ENCODE results near the gene SYNE4. TPM values are rescaled to one million over a fixed set of nuclear protein-coding genes. Genes with fewer than 3 reads are reported as not detected.

The SYNE4 gene
- total RNA-seq, 1 donor, result 0.10 TPM

- H3K9me3 ChIP-seq (ENCODE audit: low read depth, low read length), result no peaks in the 10 kb centered on the region
- no peak overlapping the region for H3K4me3 ChIP-seq (ENCODE audit: low read length)
- H3K4me1 ChIP-seq (ENCODE audit: insufficient read depth, low read length), result peaks cover 11% of the 10 kb centered on the region
- no peaks in the 10 kb centered on the region for H3K27me3 ChIP-seq (ENCODE audit: insufficient read depth, low read length)
Observed at GRCh38 chr19:36006955-36007354, 1.7 kb downstream of the SYNE4 start.

GRCh38 chr19:36003284-36003683 is 5.3 kb downstream of the SYNE4 start:
- Histone ChIP-seq H3K9me3 (ENCODE audit: low read depth, low read length) (no peaks in the 10 kb centered on the region), H3K27me3 (ENCODE audit: insufficient read depth, low read length) (no peaks in the 10 kb centered on the region), H3K4me3 (ENCODE audit: low read length) (no peak overlapping the region), H3K4me1 (ENCODE audit: insufficient read depth, low read length) (no peaks in the 10 kb centered on the region)

- H3K9me3 ChIP-seq (ENCODE audit: low read depth, low read length), result no peaks in the 10 kb centered on the region
- no peaks in the 10 kb centered on the region for H3K27me3 ChIP-seq (ENCODE audit: insufficient read depth, low read length)
- no peak overlapping the region for H3K4me3 ChIP-seq (ENCODE audit: low read length)
- H3K4me1 ChIP-seq (ENCODE audit: insufficient read depth, low read length), result peaks cover 5% of the 10 kb centered on the region
Observed at GRCh38 chr19:36001605-36002004, 7.0 kb downstream of the SYNE4 start.

- H3K27me3 ChIP-seq (ENCODE audit: insufficient read depth, low read length), result no peaks in the 10 kb centered on the region
- peaks cover 29% of the 10 kb centered on the region for H3K4me1 ChIP-seq (ENCODE audit: insufficient read depth, low read length)
- H3K4me3 ChIP-seq (ENCODE audit: low read length), result no peak overlapping the region
- H3K9me3 ChIP-seq (ENCODE audit: low read depth, low read length), result no peaks in the 10 kb centered on the region
Observed at GRCh38 chr19:35996777-35997176, 11.8 kb downstream of the SYNE4 start.

GRCh38 chr19:35995048-35995993 is 13.3 kb downstream of the SYNE4 start, which contains the start of gene SDHAF1:
TSS of gene SDHAF1 (plus strand) at chr19:35995188. CDS start at chr19:35995275, 87 bp downstream.
- H3K27me3 ChIP-seq (ENCODE audit: insufficient read depth, low read length), result no peaks in the 10 kb centered on the region
- no peaks in the 10 kb centered on the region for H3K9me3 ChIP-seq (ENCODE audit: low read depth, low read length)
- H3K4me3 ChIP-seq (ENCODE audit: low read length), result peak within 1 kb of the TSS; percentile 70
- H3K4me1 ChIP-seq (ENCODE audit: insufficient read depth, low read length), result peaks cover 29% of the 10 kb centered on the region

GRCh38 chr19:35993923-35994598 is 14.6 kb downstream of the SYNE4 start:
- Histone ChIP-seq H3K4me3 (ENCODE audit: low read length) (peak overlapping the region; percentile 70), H3K9me3 (ENCODE audit: low read depth, low read length) (no peaks in the 10 kb centered on the region), H3K27me3 (ENCODE audit: insufficient read depth, low read length) (no peaks in the 10 kb centered on the region), H3K4me1 (ENCODE audit: insufficient read depth, low read length) (peaks cover 29% of the 10 kb centered on the region)

GRCh38 chr19:35992907-35993765 is 15.5 kb downstream of the SYNE4 start:
- H3K4me3 ChIP-seq (ENCODE audit: low read length), result no peak overlapping the region
- H3K9me3 ChIP-seq (ENCODE audit: low read depth, low read length), result no peaks in the 10 kb centered on the region
- peaks cover 29% of the 10 kb centered on the region for H3K4me1 ChIP-seq (ENCODE audit: insufficient read depth, low read length)
- no peaks in the 10 kb centered on the region for H3K27me3 ChIP-seq (ENCODE audit: insufficient read depth, low read length)

GRCh38 chr19:35991731-35992450 is 16.7 kb downstream of the SYNE4 start:
- no peaks in the 10 kb centered on the region for H3K27me3 ChIP-seq (ENCODE audit: insufficient read depth, low read length)
- no peak overlapping the region for H3K4me3 ChIP-seq (ENCODE audit: low read length)
- no peaks in the 10 kb centered on the region for H3K9me3 ChIP-seq (ENCODE audit: low read depth, low read length)
- peaks cover 27% of the 10 kb centered on the region for H3K4me1 ChIP-seq (ENCODE audit: insufficient read depth, low read length)

- Histone ChIP-seq H3K4me3 (ENCODE audit: low read length) (no peak overlapping the region), H3K27me3 (ENCODE audit: insufficient read depth, low read length) (no peaks in the 10 kb centered on the region), H3K9me3 (ENCODE audit: low read depth, low read length) (no peaks in the 10 kb centered on the region), H3K4me1 (ENCODE audit: insufficient read depth, low read length) (peaks cover 25% of the 10 kb centered on the region)
Observed at GRCh38 chr19:35990771-35991730, 17.6 kb downstream of the SYNE4 start.

- H3K4me1 ChIP-seq (ENCODE audit: insufficient read depth, low read length), result peaks cover 17% of the 10 kb centered on the region
- H3K9me3 ChIP-seq (ENCODE audit: low read depth, low read length), result no peaks in the 10 kb centered on the region
- H3K4me3 ChIP-seq (ENCODE audit: low read length), result no peak overlapping the region
- peaks cover 3% of the 10 kb centered on the region for H3K27me3 ChIP-seq (ENCODE audit: insufficient read depth, low read length)
Observed at GRCh38 chr19:35990156-35990555, 18.5 kb downstream of the SYNE4 start.

- Histone ChIP-seq H3K4me3 (ENCODE audit: low read length) (no peak overlapping the region), H3K4me1 (ENCODE audit: insufficient read depth, low read length) (peaks cover 7% of the 10 kb centered on the region), H3K27me3 (ENCODE audit: insufficient read depth, low read length) (peaks cover 3% of the 10 kb centered on the region), H3K9me3 (ENCODE audit: low read depth, low read length) (no peaks in the 10 kb centered on the region)
Observed at GRCh38 chr19:35988824-35989223, 19.8 kb downstream of the SYNE4 start.

- H3K9me3 ChIP-seq (ENCODE audit: low read depth, low read length), result no peaks in the 10 kb centered on the region
Observed at GRCh38 chr19:35987571-35987896, 21.1 kb downstream of the SYNE4 start.

GRCh38 chr19:35986664-35987570 is 21.7 kb downstream of the SYNE4 start:
- Histone ChIP-seq H3K4me1 (ENCODE audit: insufficient read depth, low read length) (peaks cover 6% of the 10 kb centered on the region), H3K27me3 (ENCODE audit: insufficient read depth, low read length) (peaks cover 3% of the 10 kb centered on the region), H3K9me3 (ENCODE audit: low read depth, low read length) (no peaks in the 10 kb centered on the region), H3K4me3 (ENCODE audit: low read length) (no peak overlapping the region)

More at GRCh38 chr19:35987571-35987896, 21.1 kb downstream of the SYNE4 start:
- peaks cover 6% of the 10 kb centered on the region for H3K4me1 ChIP-seq (ENCODE audit: insufficient read depth, low read length)
- H3K27me3 ChIP-seq (ENCODE audit: insufficient read depth, low read length), result peaks cover 3% of the 10 kb centered on the region
- H3K4me3 ChIP-seq (ENCODE audit: low read length), result no peak overlapping the region
